OCI-LY7 (cell line): ENCODE data around the gene TLE1. TPM values are rescaled to one million over a fixed set of nuclear protein-coding genes. Genes with fewer than 3 reads are reported as not detected.

ENCODE experiments used
- BruUV-seq: library from RNA; stranded (reverse); fragments of 400-500 nt; replicated peaks from 2 replicates; lab custom pipeline; 2021; lab: Mats Ljungman, UMichigan
- CTCF ChIA-PET: fragments of 300-600 bp; sonication (Branson Sonifier 250); formaldehyde crosslinking; loops from one replicate; lab custom pipeline; 2022; ENCODE audit warnings: antibody characterized with exemption; ENCODE audit not compliant: unreplicated experiment; lab: Charles Lee
- POLR2A ChIA-PET: fragments of 300-600 bp; sonication (Branson Sonifier 250); formaldehyde crosslinking; loops from one replicate; lab custom pipeline; 2022; ENCODE audit warnings: antibody characterized with exemption; lab: Charles Lee
- DNase-seq: peaks from one replicate; pipeline ENCODE4 v3.0.0-alpha.2; 2015; ENCODE audit warnings: low spot score
- H2AFZ ChIP-seq: fragments of 200-600 bp; sonication (generic), shearing (Covaris generic); 2 replicates; pipeline ENCODE4 v1.6.1; 2014; ENCODE audit warnings: mild to moderate bottlenecking, antibody characterized with exemption, low read length, moderate library complexity
- H3K27ac ChIP-seq: fragments of 200-600 bp; sonication (generic); 2 replicates; pipeline ENCODE4 v1.5.1; 2014; ENCODE audit warnings: mixed run types, low read depth, mild to moderate bottlenecking, moderate library complexity, low read length, inconsistent platforms; ENCODE audit not compliant: poor library complexity, severe bottlenecking
- H3K36me3 ChIP-seq: fragments of 200-600 bp; sonication (generic); 2 replicates; pipeline ENCODE4 v1.6.1; 2014; ENCODE audit warnings: mild to moderate bottlenecking, antibody characterized with exemption, low read length, moderate library complexity, mixed read lengths; ENCODE audit not compliant: insufficient read depth
- H3K4me1 ChIP-seq: fragments of 200-600 bp; sonication (generic); 2 replicates; pipeline ENCODE4 v1.5.1; 2014; ENCODE audit warnings: mild to moderate bottlenecking, low read length; ENCODE audit not compliant: insufficient read depth, poor library complexity, severe bottlenecking
- H3K4me2 ChIP-seq: fragments of 200-600 bp; sonication (generic); 2 replicates; pipeline ENCODE4 v1.6.1; 2014; ENCODE audit warnings: mild to moderate bottlenecking, low read length
- H3K4me3 ChIP-seq: fragments of 200-600 bp; sonication (generic); 2 replicates; pipeline ENCODE4 v1.5.1; 2014; ENCODE audit warnings: mild to moderate bottlenecking, low read depth, low read length; ENCODE audit not compliant: poor library complexity, severe bottlenecking
- H3K79me2 ChIP-seq: fragments of 200-600 bp; sonication (generic); 2 replicates; pipeline ENCODE4 v1.6.1; 2016; ENCODE audit warnings: low read depth, mild to moderate bottlenecking, low read length, moderate library complexity, mixed read lengths; ENCODE audit not compliant: insufficient read depth
- H3K9me2 ChIP-seq: fragments of 200-600 bp; sonication (generic); 2 replicates; pipeline ENCODE4 v1.6.1; 2016; ENCODE audit warnings: mild to moderate bottlenecking, low read length, mixed read lengths; ENCODE audit not compliant: insufficient read depth
- H3K9me3 ChIP-seq: fragments of 200-600 bp; sonication (generic); 2 replicates; pipeline ENCODE4 v1.6.1; 2014; ENCODE audit warnings: mild to moderate bottlenecking, mixed run types, low read length, mixed read lengths
- H4K20me1 ChIP-seq: fragments of 200-600 bp; sonication (generic); 2 replicates; pipeline ENCODE4 v1.6.1; 2014; ENCODE audit warnings: mild to moderate bottlenecking, antibody characterized with exemption, low read length, moderate library complexity, mixed read lengths; ENCODE audit not compliant: insufficient read depth
- CTCF ChIP-seq: fragments of 200-600 bp; sonication (generic); conservative IDR thresholded peaks from 2 replicates; pipeline ENCODE4 v1.5.1; 2014; ENCODE audit warnings: mild to moderate bottlenecking, antibody characterized with exemption, low read length, moderate library complexity, mixed read lengths
- EZH2phosphoT487 ChIP-seq: fragments of 200-600 bp; sonication (generic); IDR thresholded peaks from 2 replicates; pipeline ENCODE4 v1.6.1; 2018; ENCODE audit warnings: low read depth, borderline replicate concordance, mild to moderate bottlenecking, mixed run types, antibody characterized with exemption, low read length, moderate library complexity, mixed read lengths
- intact Hi-C: fragments of 100-400 bp; cut with micrococcal nuclease; formaldehyde crosslinking; loops from one replicate; pipeline ENCODE4 v1.10.0; 2022; ENCODE audit not compliant: unreplicated experiment
- total RNA-seq, 2 experiments: library from RNA; depleted of rRNA in 1 of 2; stranded (reverse); fragments of >200 nt in 1 of 2; shearing (Covaris generic) in 1 of 2; gene quantifications; 2 replicates each; pipeline ENCODE4 v1.2.3, GENCODE V29; 2014 to 2022

TLE1 gene
- total RNA-seq, 2 experiments from 2014 or later, result 0.13 TPM; not detected in 1

- no peaks in the 10 kb centered on the region for H3K4me1 ChIP-seq
- H3K9me3 ChIP-seq, result no peaks in the 10 kb centered on the region
- H3K36me3 ChIP-seq, result no peaks in the 10 kb centered on the region
- H3K27ac ChIP-seq, result no peak overlapping the region
- ChIA-PET CTCF (no interaction called here), POLR2A (no interaction called here)
- no peak for DNase-seq
- no TSS peak for BruUV-seq
- intact Hi-C loops, result no loop called here
- H3K4me2 ChIP-seq, result no peak overlapping the region
- H3K9me2 ChIP-seq, result no peaks in the 10 kb centered on the region
- TF ChIP-seq EZH2phosphoT487, result no peak
- no peak for TF ChIP-seq CTCF
- H4K20me1 ChIP-seq, result no peaks in the 10 kb centered on the region
- no peaks in the 10 kb centered on the region for H3K79me2 ChIP-seq
- no peak overlapping the region for H2AFZ ChIP-seq
- no peak overlapping the region for H3K4me3 ChIP-seq
Measured at GRCh38 chr9:81598811-81599210, 90.5 kb downstream of the TLE1 start.

GRCh38 chr9:81598123-81598497 lies 91.2 kb downstream of the TLE1 start:
- Histone ChIP-seq H3K4me3 (no peak overlapping the region), H3K36me3 (no peaks in the 10 kb centered on the region), H3K4me2 (no peak overlapping the region), H3K9me3 (no peaks in the 10 kb centered on the region), H4K20me1 (no peaks in the 10 kb centered on the region), H3K9me2 (no peaks in the 10 kb centered on the region), H3K27ac (no peak overlapping the region), H3K79me2 (no peaks in the 10 kb centered on the region), H2AFZ (no peak overlapping the region), H3K4me1 (no peaks in the 10 kb centered on the region)
- ChIA-PET POLR2A (interaction anchor here (0.7 kb wide), 1 partner anchor 965 kb away, joined by 3 read pairs; no protein-coding TSS in a partner anchor), CTCF (no interaction called here)
- DNase-seq, result no peak
- intact Hi-C loops, result no loop called here
- TF ChIP-seq EZH2phosphoT487, result no peak
- TF ChIP-seq CTCF, result no peak
- no TSS peak for BruUV-seq

GRCh38 chr9:81597419-81598122 lies 91.8 kb downstream of the TLE1 start:
- Histone ChIP-seq H3K9me2 (no peaks in the 10 kb centered on the region), H4K20me1 (no peaks in the 10 kb centered on the region), H2AFZ (no peak overlapping the region), H3K36me3 (no peaks in the 10 kb centered on the region), H3K79me2 (no peaks in the 10 kb centered on the region), H3K9me3 (no peaks in the 10 kb centered on the region), H3K4me2 (no peak overlapping the region), H3K4me1 (no peaks in the 10 kb centered on the region), H3K27ac (no peak overlapping the region), H3K4me3 (no peak overlapping the region)
- DNase-seq, result no peak
- ChIA-PET POLR2A (interaction anchor here (0.7 kb wide), 1 partner anchor 966 kb away, joined by 3 read pairs; no protein-coding TSS in a partner anchor), CTCF (no interaction called here)
- BruUV-seq, result no TSS peak
- TF ChIP-seq CTCF, result no peak
- no peak for TF ChIP-seq EZH2phosphoT487
- intact Hi-C loops, result no loop called here
